Endothelial cell of umbilical vein (primary cell): ENCODE measurements around the gene SLC10A7. TPM values are rescaled to one million over a fixed set of nuclear protein-coding genes. Genes with fewer than 3 reads are reported as not detected.

Source experiments
- BruUV-seq: library from RNA; stranded (reverse); fragments of 400-500 nt; replicated peaks from 2 replicates; lab custom pipeline; 2021; lab: Mats Ljungman, UMichigan
- CTCF ChIA-PET: fragments of 300-600, 350-600 bp; sonication (Branson Sonifier 250); formaldehyde crosslinking; loops from one replicate; lab custom pipeline; 2021; ENCODE audit warnings: antibody characterized with exemption, inconsistent platforms; lab: Charles Lee
- POLR2A ChIA-PET: fragments of 300-600, 350-600 bp; sonication (Branson Sonifier 250); formaldehyde crosslinking; loops from one replicate; lab custom pipeline; 2021; ENCODE audit warnings: antibody characterized with exemption, inconsistent platforms; lab: Charles Lee
- DNase-seq: peaks from one replicate; pipeline ENCODE4 v3.0.0-alpha.2; 2011; ENCODE audit warnings: low read depth, low spot score
- FAIRE-seq: peaks from 2 replicates; lab custom pipeline; 2011; peaks lifted over from hg19 to GRCh38; lab: Jason Lieb, UNC
- H2AFZ ChIP-seq: 2 replicates; pipeline ENCODE4 v1.6.0; 2012; ENCODE audit warnings: low read depth, low read length, control low read depth, inconsistent platforms
- H3K27ac ChIP-seq: 2 replicates; pipeline ENCODE4 v1.5.1; 2011; ENCODE audit warnings: low read depth, mild to moderate bottlenecking, control low read depth, low read length, moderate library complexity; ENCODE audit not compliant: insufficient read depth
- H3K27me3 ChIP-seq, 2 experiments: 2 replicates each; pipeline versions ENCODE4 v1.6.0 to v1.6.1; 2011; ENCODE audit warnings: low read length in 2 of 2, mixed read lengths in 1 of 2; ENCODE audit not compliant: control insufficient read depth in 2 of 2, insufficient read depth in 2 of 2
- H3K36me3 ChIP-seq, 2 experiments: 2 replicates in 1 of 2; 3 replicates in 1 of 2; pipeline ENCODE4 v1.5.1; 2011; ENCODE audit warnings: low read length in 2 of 2, mild to moderate bottlenecking in 1 of 2, moderate library complexity in 1 of 2; ENCODE audit not compliant: control insufficient read depth in 2 of 2, insufficient read depth in 2 of 2; ENCODE audit errors: extremely low read depth in 1 of 2
- H3K4me1 ChIP-seq: 3 replicates; pipeline ENCODE4 v1.5.1; 2011; ENCODE audit warnings: mild to moderate bottlenecking, low read length; ENCODE audit not compliant: control insufficient read depth, insufficient read depth; ENCODE audit errors: extremely low read depth
- H3K4me2 ChIP-seq: 2 replicates; pipeline ENCODE4 v1.6.1; 2011; ENCODE audit warnings: low read length, control low read depth, mixed read lengths; ENCODE audit not compliant: insufficient read depth
- H3K4me3 ChIP-seq, 3 experiments: fragments of 200-600 bp in 1 of 3; sonication (generic), shearing (Covaris generic) in 1 of 3; replicated peaks in 1 of 3; 2 replicates each; pipeline ENCODE4 v1.5.1; 2011 to 2016; ENCODE audit warnings: control low read depth in 3 of 3, low read length in 3 of 3, mild to moderate bottlenecking in 2 of 3, inconsistent platforms in 1 of 3, low read depth in 1 of 3, moderate library complexity in 1 of 3; ENCODE audit not compliant: insufficient read depth in 1 of 3
- H3K79me2 ChIP-seq: 2 replicates; pipeline ENCODE4 v1.6.0; 2012; ENCODE audit warnings: low read length, inconsistent platforms; ENCODE audit not compliant: control insufficient read depth, insufficient read depth
- H3K9ac ChIP-seq: replicated peaks from 2 replicates; pipeline ENCODE3; 2011; ENCODE audit warnings: low read length, control low read depth; ENCODE audit not compliant: insufficient read depth; ENCODE audit errors: extremely low read depth
- H3K9me1 ChIP-seq: replicated peaks from 3 replicates; pipeline ENCODE4 v1.6.0; 2011; ENCODE audit warnings: mild to moderate bottlenecking, low read length; ENCODE audit not compliant: control insufficient read depth, insufficient read depth; ENCODE audit errors: extremely low read depth
- H3K9me3 ChIP-seq: replicated peaks from 2 replicates; pipeline ENCODE4 v1.5.1; 2012; ENCODE audit warnings: low read length, inconsistent platforms; ENCODE audit not compliant: control insufficient read depth, insufficient read depth
- H4K20me1 ChIP-seq: replicated peaks from 2 replicates; pipeline ENCODE3; 2011; ENCODE audit warnings: mild to moderate bottlenecking, low read length; ENCODE audit not compliant: control insufficient read depth, insufficient read depth; ENCODE audit errors: extremely low read depth
- CTCF ChIP-seq, 2 donors: IDR thresholded peaks; 1 replicate in 1 of 2; 2 replicates in 1 of 2; pipeline ENCODE4 v1.5.1; 2011; ENCODE audit warnings: low read length in 2 of 2, mild to moderate bottlenecking in 2 of 2, moderate library complexity in 2 of 2, control low read depth in 1 of 2, inconsistent platforms in 1 of 2, low read depth in 1 of 2; ENCODE audit not compliant: insufficient read depth in 1 of 2; ENCODE audit errors: extremely low read depth in 1 of 2
- EZH2 ChIP-seq: IDR thresholded peaks from 2 replicates; pipeline ENCODE4 v1.6.1; 2012; ENCODE audit warnings: borderline replicate concordance, low read depth, mild to moderate bottlenecking, moderate library complexity, low read length, inconsistent platforms; ENCODE audit not compliant: severe bottlenecking
- FOS ChIP-seq: IDR thresholded peaks from 2 replicates; pipeline ENCODE4 v1.6.1; 2011; ENCODE audit warnings: mild to moderate bottlenecking, low read length, moderate library complexity, borderline replicate concordance; ENCODE audit not compliant: insufficient read depth
- GATA2 ChIP-seq: IDR thresholded peaks from 2 replicates; pipeline ENCODE4 v1.7.0; 2011; ENCODE audit warnings: low read depth, mild to moderate bottlenecking, moderate library complexity, mixed read lengths, low read length; ENCODE audit not compliant: insufficient read length, insufficient read depth
- JUN ChIP-seq: IDR thresholded peaks from 2 replicates; pipeline ENCODE4 v1.6.1; 2011; ENCODE audit warnings: borderline replicate concordance, low read depth; ENCODE audit not compliant: insufficient read length, insufficient read depth
- MAX ChIP-seq: IDR thresholded peaks from 2 replicates; pipeline ENCODE4 v1.6.1; 2011; ENCODE audit not compliant: insufficient read depth, insufficient read length
- MYC ChIP-seq: IDR thresholded peaks from one replicate; pipeline ENCODE4 v1.6.1; 2011; ENCODE audit warnings: mild to moderate bottlenecking, low read depth, low read length
- POLR2A ChIP-seq: IDR thresholded peaks from 2 replicates; pipeline ENCODE4 v1.6.1; 2012; ENCODE audit warnings: low read depth, mild to moderate bottlenecking, control low read depth, low read length
- POLR2AphosphoS5 ChIP-seq: IDR thresholded peaks from 2 replicates; pipeline ENCODE4 v1.6.1; 2012; ENCODE audit warnings: low read depth, mild to moderate bottlenecking, control low read depth, low read length, moderate library complexity; ENCODE audit not compliant: insufficient read depth
- dilution Hi-C: fragments of 300-500 bp; cut with MboI; formaldehyde crosslinking; loops from one replicate; pipeline ENCODE4 v1.15.0; 2019; ENCODE audit warnings: low sequenced_read_pairs; ENCODE audit not compliant: extremely low pct_ligation_motif_present
- intact Hi-C: fragments of 100-400 bp; cut with micrococcal nuclease; formaldehyde crosslinking; loops from one replicate; pipeline ENCODE4 v1.10.0; 2022
- polyA plus RNA-seq, 4 experiments: library from polyadenylated mRNA; depleted of rRNA in 3 of 4; stranded (reverse) in 3 of 4; unstranded in 1 of 4; fragments of >200 nt; gene quantifications; 2 replicates each; pipeline versions ENCODE4 v1.2.1 to v1.2.3, GENCODE V29; 2011 to 2012; ENCODE audit warnings: missing spikeins in 1 of 4
- total RNA-seq: library from RNA; stranded (reverse); gene quantifications from 2 replicates; pipeline ENCODE4 v1.2.3, GENCODE V29; 2021

Gene SLC10A7
- total and polyA plus RNA-seq, 2 donors (not counting 3 experiments of a cell fraction or from before 2014, with no cell fraction given) = 13.6 to 20.4 TPM

- CTCF ChIA-PET = interaction anchor here (1.9 kb wide), 1 partner anchor 8 kb away, joined by 6 read pairs; no protein-coding TSS in a partner anchor
Observed at GRCh38 chr4:146482788-146483187, 39.0 kb downstream of the SLC10A7 start.

More at GRCh38 chr4:146482788-146483187, 39.0 kb downstream of the SLC10A7 start:
- POLR2A ChIA-PET = no interaction called here
- Histone ChIP-seq H3K79me2 (no peaks in the 10 kb centered on the region), H3K36me3 (no peaks in the 10 kb centered on the region), H4K20me1 (no peaks in the 10 kb centered on the region), H3K4me2 (no peak overlapping the region), H3K9me1 (no peaks in the 10 kb centered on the region), H3K9ac (no peak overlapping the region), H2AFZ (no peak overlapping the region), H3K4me1 (peaks cover 4% of the 10 kb centered on the region), H3K27me3 (no peaks in the 10 kb centered on the region), H3K9me3 (no peaks in the 10 kb centered on the region), H3K4me3 (no peak overlapping the region), H3K27ac (no peak overlapping the region)
- dilution Hi-C loops = no loop called here
- DNase-seq (no peak), FAIRE-seq (no peak)
- TF ChIP-seq MYC (no peak), FOS (no peak), MAX (no peak), CTCF (IDR thresholded peaks at IDR 0.05; ENCODE audit: extremely low read depth in 1 of 2, insufficient read depth in 1 of 2, low read depth in 1 of 2, low read length in 2 of 2) (no peak), POLR2A (no peak), POLR2AphosphoS5 (no peak), JUN (no peak), EZH2 (no peak), GATA2 (no peak)
- intact Hi-C loops = no loop called here
- BruUV-seq = no TSS peak
